ENCODE results near the gene SLC35G2. TPM values are rescaled to one million over a fixed set of nuclear protein-coding genes. Genes with fewer than 3 reads are reported as not detected.
"Not testable (repeated sequence)": the region's sequence is repeated elsewhere in the genome, so short reads cannot be mapped to it uniquely, and the experiment has no call there.

The SLC35G2 gene
- total RNA-seq, 1 donor from 2014 or later: 7.8 TPM

DNA sequence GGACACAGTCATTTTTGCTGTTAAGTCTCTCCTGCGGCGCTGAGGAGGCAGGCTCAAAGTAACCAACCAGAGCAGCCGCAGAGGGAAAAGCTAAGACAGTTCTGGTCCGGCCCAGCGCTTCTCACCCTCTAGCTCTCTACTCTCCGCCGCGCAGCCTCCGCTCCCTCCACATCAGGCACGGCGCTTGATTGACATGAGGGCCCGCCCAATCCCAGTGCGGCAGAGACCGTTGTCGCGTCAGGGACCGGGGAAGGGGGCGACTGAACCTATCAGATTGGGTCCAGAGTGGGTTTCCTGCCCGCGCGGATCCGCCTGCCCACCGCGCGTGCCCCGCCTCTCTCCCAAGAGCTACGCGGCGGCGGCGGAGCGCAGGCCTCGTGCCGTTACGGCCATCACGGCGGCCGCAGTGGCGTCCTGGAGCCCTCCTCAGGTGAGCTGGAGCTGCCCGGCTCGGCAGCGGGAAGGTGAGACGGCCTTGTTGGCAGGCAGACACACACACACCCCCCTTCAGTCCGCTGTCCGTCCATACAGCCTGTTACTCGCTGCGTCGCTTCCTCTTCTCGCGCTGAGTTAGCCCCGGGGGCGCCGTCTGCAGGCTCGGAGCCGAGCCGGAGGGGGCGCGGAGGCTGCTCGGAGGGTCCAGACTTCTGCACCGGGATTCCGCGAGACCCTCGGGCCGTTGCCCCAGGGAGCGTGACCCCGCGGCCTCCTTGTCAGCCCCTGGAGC, 43.1 kb downstream of the SLC35G2 start, which contains the start of gene NCK1:
Gene NCK1, plus strand, starts transcription at position 319 of the 727 bp plus-strand sequence. CDS start 65,794 bp downstream, outside the sequence.
- peak; percentile 99 for ATAC-seq
- peak; percentile 100 for DNase-seq
- Histone ChIP-seq H3K27me3 (no peaks in the 10 kb centered on the region), H3K27ac (peak within 1 kb of the TSS; percentile 96), H3K4me3 (peak within 1 kb of the TSS; percentile 98), H3K4me1 (peaks cover 35% of the 10 kb centered on the region), H3K36me3 (no peaks in the 10 kb centered on the region), H3K9me3 (no peaks in the 10 kb centered on the region)
- intact Hi-C loops (cut with DNase I): no loop called here
- TF ChIP-seq, protein P1, sequence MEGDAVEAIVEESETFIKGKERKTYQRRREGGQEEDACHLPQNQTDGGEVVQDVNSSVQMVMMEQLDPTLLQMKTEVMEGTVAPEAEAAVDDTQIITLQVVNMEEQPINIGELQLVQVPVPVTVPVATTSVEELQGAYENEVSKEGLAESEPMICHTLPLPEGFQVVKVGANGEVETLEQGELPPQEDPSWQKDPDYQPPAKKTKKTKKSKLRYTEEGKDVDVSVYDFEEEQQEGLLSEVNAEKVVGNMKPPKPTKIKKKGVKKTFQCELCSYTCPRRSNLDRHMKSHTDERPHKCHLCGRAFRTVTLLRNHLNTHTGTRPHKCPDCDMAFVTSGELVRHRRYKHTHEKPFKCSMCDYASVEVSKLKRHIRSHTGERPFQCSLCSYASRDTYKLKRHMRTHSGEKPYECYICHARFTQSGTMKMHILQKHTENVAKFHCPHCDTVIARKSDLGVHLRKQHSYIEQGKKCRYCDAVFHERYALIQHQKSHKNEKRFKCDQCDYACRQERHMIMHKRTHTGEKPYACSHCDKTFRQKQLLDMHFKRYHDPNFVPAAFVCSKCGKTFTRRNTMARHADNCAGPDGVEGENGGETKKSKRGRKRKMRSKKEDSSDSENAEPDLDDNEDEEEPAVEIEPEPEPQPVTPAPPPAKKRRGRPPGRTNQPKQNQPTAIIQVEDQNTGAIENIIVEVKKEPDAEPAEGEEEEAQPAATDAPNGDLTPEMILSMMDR (IDR thresholded peaks at IDR 0.05): peak; percentile 25

DNA sequence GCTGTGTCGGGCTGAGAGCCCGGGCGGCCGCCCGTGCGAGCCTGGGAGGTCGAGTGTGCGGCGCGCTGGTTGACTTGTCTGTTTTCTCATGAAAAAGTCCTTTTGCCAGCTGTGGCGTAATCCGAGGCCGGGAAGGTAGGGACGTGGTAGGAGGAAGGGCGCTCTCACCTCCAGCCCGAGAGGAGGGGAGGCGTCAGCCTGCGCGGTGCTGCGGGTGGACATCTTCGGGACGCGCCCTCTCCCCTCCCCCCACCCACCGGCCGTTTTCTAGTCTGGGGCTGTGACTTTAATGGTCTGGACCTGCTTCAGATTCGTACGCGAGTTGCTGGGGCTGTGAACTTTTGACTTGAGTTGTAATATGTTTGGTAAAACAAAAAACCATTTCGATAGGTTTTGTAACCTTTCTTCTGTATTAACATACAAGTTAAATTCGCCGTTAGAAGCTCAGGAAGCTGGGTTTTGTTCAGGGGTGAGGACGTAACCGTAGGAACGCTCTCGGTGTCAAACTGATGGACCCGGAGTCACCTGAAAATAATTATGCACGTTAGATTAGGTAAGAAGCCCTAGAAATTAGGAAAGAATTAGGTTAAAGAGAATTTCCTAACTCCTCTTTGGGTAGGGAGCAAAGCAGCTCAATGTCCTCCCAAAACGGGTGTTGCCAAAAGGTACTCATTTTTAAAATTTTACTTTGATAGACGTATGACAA, 43.8 kb downstream of the SLC35G2 start:
- TF ChIP-seq, protein P1 (IDR thresholded peaks at IDR 0.05): no peak
- intact Hi-C loops (cut with DNase I): no loop called here
- peak; percentile 86 for DNase-seq

DNA sequence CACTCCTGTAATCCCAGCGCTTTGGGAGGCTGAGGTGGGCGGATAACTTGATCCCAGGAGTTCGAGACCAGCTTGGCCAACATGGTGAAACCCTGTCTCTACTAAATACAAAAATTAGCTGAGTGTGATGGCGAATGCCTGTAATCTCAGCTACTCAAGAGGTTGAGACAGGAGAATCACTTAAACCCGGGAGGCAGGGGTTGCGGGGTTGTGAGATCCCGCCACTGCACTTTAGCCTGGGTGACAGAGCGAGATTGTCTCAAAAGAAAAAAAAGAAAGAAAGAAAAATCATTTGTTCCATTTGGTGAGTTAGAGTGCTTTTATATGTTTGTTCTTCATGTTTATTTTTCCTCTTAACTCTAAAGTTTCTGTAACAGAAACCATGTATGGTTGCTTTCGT, 50.4 kb downstream of the SLC35G2 start:
- intact Hi-C loops (cut with DNase I): no loop called here
- ATAC-seq: no peak
- H3K9me3 ChIP-seq: no peaks in the 10 kb centered on the region
- H3K27me3 ChIP-seq: no peaks in the 10 kb centered on the region
- peaks cover 15% of the 10 kb centered on the region for H3K4me1 ChIP-seq
- TF ChIP-seq, protein P1 (IDR thresholded peaks at IDR 0.05): no peak
- no peak overlapping the region for H3K27ac ChIP-seq
- H3K4me3 ChIP-seq: no peak overlapping the region
- H3K36me3 ChIP-seq: peaks cover 11% of the 10 kb centered on the region
- DNase-seq: no peak

More for the DNA sequence above, 43.8 kb downstream of the SLC35G2 start:
- H3K27me3 ChIP-seq: no peaks in the 10 kb centered on the region
- H3K4me3 ChIP-seq: peak overlapping the region; percentile 98
- no peaks in the 10 kb centered on the region for H3K36me3 ChIP-seq
- ATAC-seq: peak; percentile 51
- H3K27ac ChIP-seq: peak overlapping the region; percentile 96
- no peaks in the 10 kb centered on the region for H3K9me3 ChIP-seq
- peaks cover 35% of the 10 kb centered on the region for H3K4me1 ChIP-seq

DNA sequence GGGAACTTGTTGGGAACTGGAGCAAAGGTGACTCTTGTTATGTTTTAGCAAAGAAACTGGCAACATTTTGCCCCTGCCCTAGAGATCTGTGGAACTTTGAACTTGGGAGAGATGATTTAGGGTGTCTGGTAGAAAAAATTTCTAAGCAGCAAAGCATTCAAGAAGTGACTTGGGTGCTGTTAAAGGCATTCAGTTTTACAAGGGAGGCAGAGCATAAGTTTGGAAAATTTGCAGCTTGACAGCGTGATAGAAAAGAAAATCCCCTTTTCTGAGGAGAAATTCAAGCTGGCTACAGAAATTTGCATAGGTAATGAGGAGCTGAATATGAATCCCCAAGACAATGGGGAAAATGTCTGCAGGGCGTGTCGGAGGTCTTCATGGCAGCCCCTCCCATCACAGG, 53.3 kb downstream of the SLC35G2 start:
- H3K4me3 ChIP-seq; H3K27ac ChIP-seq; ATAC-seq; H3K4me1 ChIP-seq; intact Hi-C loops (cut with DNase I); H3K27me3 ChIP-seq; H3K9me3 ChIP-seq; DNase-seq: not testable (repeated sequence)
- peaks cover 11% of the 10 kb centered on the region for H3K36me3 ChIP-seq

DNA sequence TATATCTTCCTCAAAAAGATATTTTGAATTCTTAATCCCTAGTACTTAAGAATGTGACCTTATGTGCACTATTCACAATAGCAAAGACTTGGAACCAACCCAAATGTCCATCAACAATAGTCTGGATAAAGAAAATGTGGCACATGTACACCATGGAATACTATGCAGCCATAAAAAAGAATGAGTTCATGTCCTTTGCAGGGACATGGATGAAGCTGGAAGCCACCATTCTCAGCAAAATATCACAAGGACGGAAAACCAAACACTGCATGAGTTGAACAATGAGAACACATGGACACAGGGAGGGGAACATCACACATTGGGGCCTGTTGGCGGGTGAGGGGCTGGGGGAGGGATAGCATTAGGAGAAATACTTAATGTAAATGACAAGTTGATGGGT, 60.6 kb downstream of the SLC35G2 start:
- H3K4me1 ChIP-seq; H3K4me3 ChIP-seq; H3K36me3 ChIP-seq; intact Hi-C loops (cut with DNase I); DNase-seq; H3K27me3 ChIP-seq; H3K27ac ChIP-seq; H3K9me3 ChIP-seq; ATAC-seq: not testable (repeated sequence)

DNA sequence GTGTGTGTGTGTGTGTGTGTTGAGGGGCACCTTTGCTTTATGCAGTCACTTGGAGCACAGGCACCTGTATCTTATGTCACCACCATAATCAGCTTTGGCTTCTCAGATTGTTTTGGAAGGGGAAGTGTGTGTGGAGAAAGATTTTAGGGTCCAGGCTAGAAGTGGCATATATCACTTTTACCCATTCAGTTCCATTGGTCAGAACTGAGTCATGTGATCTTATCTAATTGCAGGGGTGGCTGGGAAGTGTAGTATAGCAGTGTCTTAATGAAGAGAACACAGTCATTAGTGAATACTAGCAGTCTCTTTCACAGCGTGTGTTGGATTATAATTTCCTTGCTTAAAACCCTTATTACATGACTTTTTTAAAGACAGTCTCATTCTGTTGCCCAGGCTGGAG, 63.6 kb downstream of the SLC35G2 start:
- Histone ChIP-seq H3K4me3 (no peak overlapping the region), H3K4me1 (peaks cover 14% of the 10 kb centered on the region), H3K27ac (no peak overlapping the region), H3K9me3 (no peaks in the 10 kb centered on the region), H3K36me3 (no peaks in the 10 kb centered on the region), H3K27me3 (no peaks in the 10 kb centered on the region)
- TF ChIP-seq, protein P1 (IDR thresholded peaks at IDR 0.05): no peak
- DNase-seq (no peak), ATAC-seq (peak; percentile 54)
- intact Hi-C loops (cut with DNase I): no loop called here
